OCI-LY3 (cell line): Measurements from ENCODE around the gene PRPF40B.

Experiments used
- CTCF ChIP-seq: fragments of 200-600, 300-600 bp; sonication (generic); IDR thresholded peaks from 2 replicates; pipeline ENCODE4 v1.5.1; 2014; ENCODE audit warnings: antibody characterized with exemption, low read length, low read depth
- EZH2phosphoT487 ChIP-seq: fragments of 200-600 bp; shearing (Covaris generic); IDR thresholded peaks from 2 replicates; pipeline ENCODE4 v1.6.1; 2018; ENCODE audit warnings: antibody characterized with exemption, mixed run types, low read depth

GRCh38 chr12:49587174-49587908 lies 36.0 kb upstream of the PRPF40B start:
- no peak for TF ChIP-seq CTCF
- no peak for TF ChIP-seq EZH2phosphoT487
